HG02870 (cell line): ENCODE measurements around the gene MMP25.
"Not testable (repeated sequence)": the region's sequence is repeated elsewhere in the genome, so short reads cannot be mapped to it uniquely, and the experiment has no call there.

Experiments
- ATAC-seq: cut with Tn5 transposase; IDR thresholded peaks from one replicate; pipeline ENCODE4 v1.9.1; 2021; ENCODE audit warnings: mild to moderate bottlenecking, moderate library complexity; ENCODE audit not compliant: unreplicated experiment

MMP25 gene

DNA sequence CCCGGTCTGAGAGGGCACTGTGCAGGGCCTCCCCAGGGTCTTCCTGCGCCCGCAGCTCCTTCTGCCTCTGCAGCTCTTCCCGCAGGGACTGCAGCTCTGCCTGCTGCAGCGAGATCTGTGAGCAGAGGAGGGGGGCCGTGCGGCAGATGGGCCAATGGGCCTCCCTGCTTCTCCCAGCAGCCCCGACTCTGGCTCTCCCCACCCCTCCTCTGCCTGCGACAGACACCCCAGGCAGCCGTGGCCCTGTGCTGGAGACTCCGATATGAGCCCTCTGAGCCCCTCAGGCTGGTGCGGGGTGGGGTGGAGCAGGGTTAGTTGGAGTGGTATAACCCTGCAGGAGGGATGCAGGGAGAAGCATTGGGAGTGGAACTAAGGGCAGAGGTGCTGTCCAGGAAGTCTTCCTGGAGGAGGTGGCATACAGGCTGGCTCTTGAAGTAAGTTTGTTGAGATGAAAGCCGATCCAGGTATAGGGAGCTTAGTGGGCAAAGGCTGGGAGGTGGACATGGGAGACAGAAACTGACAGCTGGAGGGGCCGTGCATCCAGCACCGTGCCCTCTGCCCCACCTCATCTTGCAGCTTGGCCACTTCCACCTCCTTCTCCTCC, 17.5 kb upstream of the MMP25 start:
- ATAC-seq, result no peak

DNA sequence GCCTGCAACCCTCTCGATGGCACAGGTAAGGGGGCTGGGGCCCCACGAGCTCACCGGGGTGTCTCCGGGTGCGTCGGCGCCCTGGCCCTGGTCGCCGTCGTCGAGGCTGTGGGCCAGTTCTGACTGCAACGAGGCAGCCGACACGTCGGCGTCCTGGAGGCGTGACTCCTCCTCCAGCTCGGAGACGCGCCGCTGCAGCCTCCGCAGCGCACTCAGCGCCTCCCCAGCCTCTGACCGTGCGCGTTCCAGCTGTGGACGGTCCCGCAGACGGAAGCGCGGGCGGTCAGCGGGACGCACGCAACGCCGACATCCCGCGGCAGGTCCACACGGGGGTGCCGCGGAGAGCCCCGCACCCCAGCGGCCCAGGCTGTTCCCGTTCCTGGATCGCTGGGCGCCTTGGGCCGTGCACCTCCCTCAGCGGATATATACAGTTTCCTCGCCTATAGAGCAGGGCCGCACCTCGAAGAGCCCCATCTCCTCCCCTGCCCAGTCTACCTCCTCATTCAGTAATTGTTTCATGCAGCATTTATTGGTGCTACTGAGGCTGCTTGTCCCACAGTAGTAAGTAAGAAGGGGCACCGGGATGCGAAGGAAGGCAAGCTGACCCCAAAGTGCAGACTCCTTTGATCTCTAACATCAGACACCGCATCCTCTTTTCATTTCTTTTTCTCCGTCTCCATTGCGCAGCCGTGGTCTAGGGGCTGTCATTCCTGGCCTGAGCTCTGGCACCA, 16.7 kb upstream of the MMP25 start:
- ATAC-seq, result no peak

DNA sequence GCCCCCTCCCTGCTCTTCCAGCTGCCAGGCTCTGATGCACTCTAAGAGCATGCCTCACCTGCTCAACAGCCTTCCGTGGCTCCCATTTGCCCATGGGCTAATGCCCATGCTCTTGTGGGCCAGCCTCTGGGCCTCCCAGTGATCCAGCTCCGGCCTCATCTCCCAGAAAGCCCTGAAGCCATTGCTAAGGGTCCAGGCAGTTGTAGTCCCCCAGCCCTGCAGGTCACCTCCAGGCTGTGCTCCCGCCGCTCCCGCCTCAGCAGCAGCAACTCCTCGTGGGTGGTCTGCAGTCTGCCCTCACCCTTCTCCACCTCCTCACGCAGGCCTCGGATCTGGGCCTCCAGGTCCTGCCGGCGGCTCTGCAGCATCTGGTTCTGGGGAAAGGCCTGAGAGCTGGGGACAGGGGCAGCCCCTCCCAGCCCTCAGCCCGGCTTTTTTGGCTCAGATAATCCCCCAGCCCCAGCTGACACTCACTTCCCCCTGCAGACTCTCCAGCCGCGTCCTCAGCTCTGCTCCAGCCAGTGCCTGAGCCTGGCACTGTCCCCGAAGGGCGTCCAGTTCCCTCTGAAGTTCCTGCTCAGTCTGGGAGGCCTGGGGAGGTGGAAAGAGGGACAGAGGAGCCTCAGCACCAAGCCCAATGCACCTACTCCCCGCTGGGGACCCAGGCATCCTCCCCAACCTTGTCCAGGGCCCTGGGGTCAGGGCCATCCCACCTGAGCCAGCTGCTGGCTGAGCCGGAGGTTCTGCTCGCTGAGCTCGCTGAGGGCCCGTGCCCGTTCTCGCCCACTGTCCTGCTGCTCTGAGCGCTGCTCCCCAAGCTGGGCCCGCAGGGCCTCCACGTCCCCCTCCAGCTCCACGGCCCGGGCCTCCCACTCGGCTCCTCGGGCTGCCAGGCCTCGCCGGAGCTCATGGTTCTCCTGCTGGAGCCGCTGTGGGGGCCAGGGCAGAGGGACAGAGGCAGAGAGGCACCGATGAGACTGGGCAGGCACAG, 15.8 kb upstream of the MMP25 start:
- ATAC-seq, result no peak

DNA sequence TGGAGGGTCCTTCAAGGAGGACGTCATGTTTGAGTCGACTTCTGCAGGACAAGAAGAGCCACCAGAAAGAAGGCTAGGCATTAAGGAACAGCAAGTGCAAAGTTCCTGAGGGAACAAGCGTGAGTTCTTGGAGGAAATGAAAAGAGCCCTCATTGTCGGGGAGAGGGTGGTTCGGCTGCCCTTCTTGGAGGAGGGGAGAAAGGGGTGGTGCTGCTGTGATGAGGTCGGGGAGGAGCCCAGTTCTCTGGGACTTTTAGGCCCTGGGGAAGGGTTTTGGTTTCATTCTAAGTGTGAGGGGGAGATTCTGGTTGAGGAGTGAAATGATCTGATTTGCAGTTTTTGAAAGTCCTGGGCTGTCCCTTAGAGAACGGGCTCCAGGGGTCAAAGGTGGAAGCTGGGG, 13.7 kb upstream of the MMP25 start:
- no peak for ATAC-seq

DNA sequence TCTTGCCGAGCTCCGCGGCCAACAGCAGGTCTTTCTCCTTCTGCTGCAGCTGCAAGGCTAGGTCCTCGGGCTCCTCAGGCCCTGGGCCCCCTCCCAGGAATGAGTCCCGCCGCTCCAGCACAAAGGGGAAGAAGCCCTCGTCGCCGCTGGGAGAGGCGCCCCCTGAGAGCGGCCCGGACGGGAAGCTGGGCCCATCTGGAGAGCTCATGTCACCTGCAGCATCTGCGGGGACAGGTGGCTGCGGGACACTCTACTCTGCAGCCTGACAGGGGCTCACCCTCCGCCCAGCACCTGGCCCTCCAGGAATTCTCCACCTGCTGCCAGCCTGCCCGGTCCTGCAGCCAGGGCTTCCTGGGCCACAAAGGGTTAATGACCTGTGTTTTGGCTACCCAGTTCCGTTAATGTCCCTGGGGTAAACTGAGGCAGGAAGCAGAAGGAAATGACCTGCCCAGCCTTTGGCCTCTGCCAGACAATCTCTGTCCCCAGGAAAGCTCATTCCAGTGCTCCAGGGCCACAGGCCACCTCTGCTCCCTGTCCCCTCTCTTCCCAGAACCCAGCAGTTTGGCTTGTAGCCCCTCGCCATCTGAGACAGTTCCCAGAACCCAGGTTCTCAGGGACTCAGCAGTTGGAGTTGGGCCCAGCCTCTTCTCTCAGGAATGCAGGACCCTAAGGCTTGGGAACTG, 10.9 kb upstream of the MMP25 start:
- ATAC-seq, result no peak

DNA sequence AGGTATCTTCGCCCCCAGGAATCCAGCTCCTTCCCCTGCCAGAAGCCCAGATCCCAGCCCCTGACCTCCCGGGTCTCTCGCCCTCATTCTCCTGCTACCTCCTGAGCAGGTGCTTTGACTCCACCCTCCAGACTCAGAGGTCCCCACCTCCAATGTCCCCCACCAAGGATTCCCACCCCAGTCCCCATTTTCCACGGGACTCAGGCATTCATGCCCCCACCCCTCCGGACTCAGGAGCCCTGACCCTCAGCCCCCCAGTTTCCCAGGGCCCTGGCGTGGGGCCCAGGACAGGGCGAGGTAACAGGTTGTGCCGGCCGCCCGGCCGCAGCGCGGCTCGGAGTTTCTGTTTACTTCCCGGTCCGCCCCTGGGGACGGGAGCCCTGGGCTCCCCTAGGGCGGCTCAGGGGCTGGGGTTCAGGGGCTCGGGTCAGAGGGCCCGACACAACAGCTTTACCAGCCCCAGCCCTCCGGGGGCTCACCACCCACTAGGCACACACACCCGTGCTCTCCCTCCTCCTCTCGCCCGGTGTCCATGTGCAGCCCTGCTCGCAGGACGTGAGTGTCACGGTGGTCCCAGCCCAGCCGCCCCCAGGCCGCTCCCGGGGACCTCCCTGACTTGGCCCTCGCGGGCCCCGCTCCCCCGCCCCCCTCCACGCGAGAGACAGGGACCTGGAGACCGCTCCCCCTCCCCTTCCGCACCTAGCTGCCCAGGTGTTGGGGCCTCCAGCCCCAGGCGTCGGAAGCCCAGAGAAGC, 10.2 kb upstream of the MMP25 start:
- no peak for ATAC-seq

DNA sequence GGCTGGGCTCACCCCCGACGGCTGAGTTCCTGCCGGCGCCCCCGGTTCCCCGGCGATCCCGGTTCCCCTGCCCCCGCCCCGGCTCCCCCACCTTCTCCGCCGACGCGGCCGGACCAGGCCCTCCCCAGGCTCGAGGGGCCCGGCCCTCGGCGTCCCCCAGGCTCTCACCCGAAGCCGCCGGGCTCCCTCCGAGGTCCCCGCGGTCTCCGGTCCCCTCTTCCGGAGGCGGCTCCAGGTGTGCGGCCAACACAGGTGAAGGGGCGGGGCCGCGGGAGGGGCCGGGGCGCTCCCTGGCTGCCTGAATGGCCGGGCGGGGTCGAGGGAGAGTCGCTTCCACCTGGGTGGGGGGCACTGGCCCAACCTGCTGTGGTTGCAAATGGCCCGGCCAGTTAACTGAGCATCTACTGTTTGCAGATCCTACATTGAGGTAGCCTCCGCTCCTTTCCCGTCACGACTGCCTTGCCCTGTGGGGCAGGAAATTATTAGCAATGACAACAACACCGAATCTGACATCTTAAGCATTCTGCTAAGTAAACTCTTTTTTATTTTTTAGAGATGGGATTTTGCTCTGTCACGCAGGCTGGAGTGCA, 9.5 kb upstream of the MMP25 start, which contains the start of gene BICDL2:
TSS of gene BICDL2 (minus strand) at position 219 of the 590 bp plus-strand sequence. CDS start 1,448 bp downstream, outside the sequence.
- ATAC-seq, result no peak

DNA sequence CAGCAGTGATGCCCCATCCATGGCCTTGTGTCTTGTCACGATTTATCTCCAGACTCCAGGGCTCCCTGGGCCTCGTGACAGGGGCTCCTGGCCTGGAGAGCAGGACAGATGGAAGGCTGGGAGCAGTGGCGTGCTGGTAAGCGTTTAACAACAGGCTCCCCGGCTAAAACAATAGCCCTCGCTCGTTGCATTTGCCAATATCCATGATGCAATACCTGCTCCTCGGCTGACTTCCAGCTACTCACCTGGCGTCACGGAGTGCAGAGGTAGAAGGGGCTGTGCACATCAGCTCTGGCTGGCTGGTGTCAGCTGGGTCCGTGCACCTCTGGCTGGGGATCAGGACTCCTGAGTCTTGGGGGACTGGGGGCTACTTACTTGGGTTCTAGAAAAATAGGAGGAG, 8.1 kb upstream of the MMP25 start:
- ATAC-seq, result no peak

DNA sequence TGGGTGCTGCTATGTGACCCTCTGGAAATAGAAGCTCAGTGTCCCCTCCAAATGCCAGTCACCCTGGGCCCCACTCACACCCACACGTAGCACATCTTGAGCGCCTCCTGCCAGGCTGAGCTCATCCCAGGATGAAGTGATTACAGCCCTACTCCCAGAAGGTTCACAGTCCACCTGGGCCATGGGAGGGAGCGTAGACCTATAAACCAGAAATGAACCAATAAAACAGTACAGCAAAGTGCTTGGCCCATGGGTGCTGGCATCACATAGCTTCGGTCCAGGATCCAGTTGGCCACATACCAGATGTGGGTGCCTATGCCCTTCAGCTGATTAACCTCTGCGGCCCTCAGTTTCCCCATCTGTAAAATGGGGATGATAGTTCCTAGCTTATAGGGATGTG, 7.5 kb upstream of the MMP25 start:
- ATAC-seq, result no peak

DNA sequence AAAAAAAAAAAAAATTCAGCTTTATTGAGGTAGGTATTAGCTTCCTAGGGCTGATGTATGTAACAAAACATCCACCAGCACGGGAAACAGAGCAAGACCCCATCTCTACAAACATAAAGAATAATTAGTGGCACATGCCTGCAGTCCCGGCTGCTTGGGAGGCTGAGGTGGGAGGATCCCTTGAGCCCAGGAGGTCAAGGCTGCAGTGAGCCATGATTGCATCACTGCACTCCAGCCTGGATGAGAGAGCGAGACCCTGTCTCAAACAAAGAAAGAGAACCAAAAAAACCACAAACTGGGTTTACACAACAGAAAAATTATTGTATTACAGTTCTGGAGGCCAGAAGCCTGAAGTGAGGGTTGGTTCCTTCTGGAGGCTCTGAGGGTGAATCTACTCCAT, 4.0 kb upstream of the MMP25 start:
- ATAC-seq, result no peak

DNA sequence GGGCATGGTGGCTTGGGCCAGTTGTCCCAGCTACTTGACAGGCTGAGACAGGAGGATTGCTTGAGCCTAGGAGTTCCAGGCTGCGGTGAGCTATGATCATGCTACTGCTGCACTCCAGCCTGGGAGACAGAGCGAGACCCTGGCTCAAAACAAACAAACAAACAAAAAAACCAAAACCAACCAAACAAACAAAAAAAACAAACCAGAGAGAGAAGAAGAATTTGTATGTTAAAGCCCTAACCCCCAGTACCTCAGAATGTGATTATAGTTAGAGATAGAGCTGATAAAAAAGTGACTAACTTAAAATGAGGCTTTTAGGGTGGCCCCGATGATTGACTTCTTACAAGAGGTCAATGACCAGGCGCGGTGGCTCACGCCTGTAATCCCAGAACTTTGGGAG, 1.7 kb upstream of the MMP25 start:
- ATAC-seq, result no peak

DNA sequence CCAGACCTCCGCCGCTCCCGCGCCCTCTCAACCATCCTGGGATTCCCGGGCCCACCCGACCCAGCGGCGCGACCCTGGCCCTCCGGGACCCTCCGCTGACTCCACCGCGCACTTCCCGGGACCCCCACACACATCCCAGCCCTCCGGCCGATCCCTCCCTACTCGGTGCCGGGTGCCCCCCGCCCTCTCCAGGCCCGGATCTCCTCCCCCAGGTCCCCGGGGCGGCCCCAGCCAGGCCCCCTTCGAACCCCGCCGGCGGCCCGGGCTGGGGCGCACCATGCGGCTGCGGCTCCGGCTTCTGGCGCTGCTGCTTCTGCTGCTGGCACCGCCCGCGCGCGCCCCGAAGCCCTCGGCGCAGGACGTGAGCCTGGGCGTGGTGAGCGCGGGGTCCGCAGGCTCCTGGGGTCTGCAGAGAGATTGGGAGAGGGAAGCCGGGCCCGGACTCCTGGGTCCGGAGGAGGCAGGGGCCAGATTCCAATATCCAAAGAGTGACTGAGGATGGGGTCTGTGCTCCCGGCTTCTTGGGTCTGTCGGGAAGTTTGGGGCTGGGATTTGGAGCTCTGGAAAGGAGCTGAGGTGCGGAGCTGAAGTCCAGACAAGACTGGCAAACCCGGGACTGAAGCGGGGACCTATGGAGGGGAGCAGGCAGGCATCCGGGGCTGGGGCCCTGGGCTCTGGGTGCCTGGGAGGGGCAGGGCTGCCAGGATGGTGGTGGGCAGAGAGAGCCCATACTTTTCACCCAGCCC, 453 bp downstream of the MMP25 start:
- no peak for ATAC-seq

DNA sequence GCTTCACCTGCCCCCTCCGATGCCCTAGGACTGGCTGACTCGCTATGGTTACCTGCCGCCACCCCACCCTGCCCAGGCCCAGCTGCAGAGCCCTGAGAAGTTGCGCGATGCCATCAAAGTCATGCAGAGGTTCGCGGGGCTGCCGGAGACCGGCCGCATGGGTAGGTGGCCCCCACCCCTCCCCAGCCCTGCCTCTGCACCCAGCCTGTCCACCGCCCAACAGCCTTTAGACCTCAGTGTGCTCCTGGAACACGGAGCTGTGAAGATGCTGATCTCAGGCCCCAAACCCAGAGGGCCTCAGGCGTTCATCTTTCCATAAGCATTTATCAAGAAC, 993 bp downstream of the MMP25 start:
- no peak for ATAC-seq

DNA sequence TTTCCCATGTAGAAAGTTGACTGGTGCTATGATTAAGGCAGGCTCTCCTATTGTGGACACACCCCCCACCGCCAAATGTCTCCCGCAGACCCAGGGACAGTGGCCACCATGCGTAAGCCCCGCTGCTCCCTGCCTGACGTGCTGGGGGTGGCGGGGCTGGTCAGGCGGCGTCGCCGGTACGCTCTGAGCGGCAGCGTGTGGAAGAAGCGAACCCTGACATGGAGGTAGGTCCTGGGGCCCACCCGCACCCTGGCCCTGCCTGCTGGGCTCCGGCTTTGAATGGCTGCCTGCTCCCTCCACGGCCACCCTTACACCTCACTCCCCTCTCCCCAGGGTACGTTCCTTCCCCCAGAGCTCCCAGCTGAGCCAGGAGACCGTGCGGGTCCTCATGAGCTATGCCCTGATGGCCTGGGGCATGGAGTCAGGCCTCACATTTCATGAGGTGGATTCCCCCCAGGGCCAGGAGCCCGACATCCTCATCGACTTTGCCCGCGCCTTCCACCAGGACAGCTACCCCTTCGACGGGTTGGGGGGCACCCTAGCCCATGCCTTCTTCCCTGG, 3.6 kb downstream of the MMP25 start:
- ATAC-seq, result no peak

DNA sequence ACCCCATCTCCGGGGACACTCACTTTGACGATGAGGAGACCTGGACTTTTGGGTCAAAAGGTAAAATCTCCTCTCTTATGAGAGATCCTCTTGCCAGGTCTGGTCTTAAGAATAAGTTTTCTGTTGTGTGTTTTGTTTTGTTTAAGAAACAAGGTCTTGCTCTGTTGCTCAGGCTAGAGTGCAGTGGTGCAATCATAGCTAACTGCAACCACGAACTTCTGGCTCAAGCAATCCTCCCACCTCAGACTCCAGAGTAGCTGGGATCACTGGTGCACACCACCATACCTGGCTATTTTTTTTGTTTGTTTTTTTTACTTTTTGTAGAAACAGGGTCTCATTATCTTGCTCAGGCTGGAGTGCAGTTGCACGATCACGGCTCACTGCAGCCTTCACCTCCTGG, 4.1 kb downstream of the MMP25 start:
- no peak for ATAC-seq

DNA sequence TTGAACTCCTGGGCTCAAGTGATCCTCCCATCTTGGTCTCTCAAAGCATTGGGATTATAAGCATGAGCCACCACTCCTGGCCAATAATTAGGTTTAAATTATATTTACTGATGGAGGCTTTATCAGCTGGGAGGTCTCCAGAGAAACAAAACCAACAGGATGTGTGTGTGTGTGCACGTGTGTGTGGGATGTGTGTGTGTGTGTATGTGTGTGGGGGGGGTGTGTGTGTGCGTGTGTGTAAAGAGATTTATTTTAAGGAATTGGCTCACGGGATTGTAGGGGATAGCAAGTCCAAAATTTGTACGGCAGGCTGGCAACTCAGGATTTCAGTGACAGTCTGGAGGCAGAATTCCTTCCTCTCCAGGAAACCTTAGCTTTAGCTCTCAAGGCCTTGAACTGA, 4.6 kb downstream of the MMP25 start:
- ATAC-seq, result no peak

DNA sequence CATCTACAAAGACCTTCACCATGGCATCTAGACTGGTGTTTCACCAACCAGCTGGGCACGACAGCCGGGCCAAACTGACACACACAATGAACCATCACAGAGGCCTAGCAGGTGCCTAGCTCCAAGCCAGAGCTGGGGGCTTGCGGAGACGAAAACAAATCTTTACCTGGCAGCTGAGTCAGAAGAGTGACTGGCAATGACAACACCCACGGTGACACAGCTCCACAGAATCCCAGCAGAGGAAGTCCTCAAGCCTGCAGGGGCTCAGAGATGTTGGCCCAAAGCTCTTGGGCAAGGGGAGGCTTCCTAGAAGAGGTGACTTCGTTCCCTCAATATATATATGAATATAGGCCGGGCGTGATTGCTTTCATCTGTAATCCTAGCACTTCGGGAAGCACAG, 5.1 kb downstream of the MMP25 start:
- ATAC-seq, result no peak

DNA sequence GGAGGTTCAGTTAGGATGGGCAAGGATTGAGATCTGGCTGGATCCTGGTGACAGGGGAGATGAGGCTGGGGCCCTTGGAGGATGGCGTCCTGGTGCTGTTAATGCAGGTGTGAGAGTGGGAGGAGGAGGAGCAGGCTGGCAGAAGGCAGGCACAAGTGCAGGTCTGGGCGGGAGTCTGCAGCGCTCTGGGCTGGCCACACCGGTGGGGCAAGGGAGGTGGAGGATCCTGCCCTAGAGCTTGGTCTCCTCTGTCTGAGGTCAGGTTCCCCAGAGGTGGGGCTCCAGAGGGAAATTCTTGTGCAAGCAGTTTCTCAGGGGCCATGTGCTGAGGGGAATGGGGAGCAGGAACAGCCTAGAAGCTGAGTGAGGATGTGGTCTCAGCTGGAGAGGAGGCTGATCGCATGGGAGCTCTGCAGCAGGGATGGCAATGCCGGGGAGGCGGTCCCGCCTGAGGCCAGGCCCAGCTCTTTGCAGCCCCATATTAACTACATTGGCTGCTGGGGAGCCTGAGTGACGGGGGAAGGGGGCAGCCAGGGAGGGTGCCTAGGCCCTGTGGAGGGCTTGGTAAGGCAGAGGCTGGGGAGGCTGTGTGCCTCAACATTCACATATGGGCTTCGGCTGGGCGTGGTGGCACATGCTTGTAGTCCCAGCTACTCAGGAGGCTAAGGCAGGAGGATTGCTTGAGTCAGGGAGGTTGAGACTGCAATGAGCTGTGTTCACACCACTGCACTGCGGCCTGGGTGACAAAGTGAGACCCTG, 6.4 kb downstream of the MMP25 start:
- not testable (repeated sequence) for ATAC-seq
